GDM1 (cell line): ENCODE data around the gene EZR.

Source experiments
- DNase-seq: peaks from one replicate; lab custom pipeline; 2025; lab: John Stamatoyannopoulos, UW

The EZR gene

DNA sequence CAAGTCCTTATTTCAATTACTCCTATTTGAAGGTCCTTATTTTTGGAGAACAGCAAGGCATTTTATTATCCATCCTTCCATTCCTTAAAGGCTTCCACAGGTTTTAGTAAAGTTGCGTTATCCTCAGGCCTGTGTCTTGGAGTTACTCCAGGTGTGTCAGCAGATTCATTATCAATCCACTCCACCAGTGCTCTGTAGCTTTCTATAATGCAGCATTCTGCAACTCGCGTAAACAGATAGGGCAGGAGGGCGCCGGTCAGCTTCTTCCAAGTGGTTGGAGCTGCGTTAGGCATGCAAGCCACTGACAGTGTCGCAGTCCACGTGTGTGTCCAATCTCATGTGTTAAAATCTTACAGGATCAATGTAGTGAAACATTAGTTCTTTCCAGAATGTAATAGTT is 93.5 kb downstream of the EZR start:
- DNase-seq: no peak

DNA sequence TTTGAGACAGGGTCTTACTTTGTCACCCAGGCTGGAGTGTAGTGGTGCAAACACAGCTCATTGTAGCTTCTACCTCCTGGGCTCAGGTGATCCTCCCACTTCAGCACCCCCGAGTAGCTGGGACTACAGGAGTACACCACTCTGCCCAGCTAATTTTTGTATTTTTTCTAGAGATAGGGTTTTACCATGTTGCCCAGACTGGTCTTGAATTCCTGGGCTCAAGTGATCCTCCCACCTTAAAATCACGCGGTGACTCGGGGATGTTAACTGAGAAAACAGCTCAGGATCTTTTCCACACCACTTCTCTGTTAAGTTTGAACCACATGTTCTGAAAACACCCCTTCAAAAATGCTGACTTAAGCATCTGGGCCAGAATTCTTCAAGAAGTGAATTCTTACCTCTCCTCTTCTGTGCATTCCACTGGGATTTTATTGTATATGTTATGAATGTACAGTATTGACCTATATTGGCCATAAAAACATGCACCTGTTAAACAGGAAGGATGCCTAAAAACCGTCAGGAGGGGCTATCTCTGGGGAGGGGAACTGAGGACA is 96.9 kb downstream of the EZR start:
- no peak for DNase-seq

DNA sequence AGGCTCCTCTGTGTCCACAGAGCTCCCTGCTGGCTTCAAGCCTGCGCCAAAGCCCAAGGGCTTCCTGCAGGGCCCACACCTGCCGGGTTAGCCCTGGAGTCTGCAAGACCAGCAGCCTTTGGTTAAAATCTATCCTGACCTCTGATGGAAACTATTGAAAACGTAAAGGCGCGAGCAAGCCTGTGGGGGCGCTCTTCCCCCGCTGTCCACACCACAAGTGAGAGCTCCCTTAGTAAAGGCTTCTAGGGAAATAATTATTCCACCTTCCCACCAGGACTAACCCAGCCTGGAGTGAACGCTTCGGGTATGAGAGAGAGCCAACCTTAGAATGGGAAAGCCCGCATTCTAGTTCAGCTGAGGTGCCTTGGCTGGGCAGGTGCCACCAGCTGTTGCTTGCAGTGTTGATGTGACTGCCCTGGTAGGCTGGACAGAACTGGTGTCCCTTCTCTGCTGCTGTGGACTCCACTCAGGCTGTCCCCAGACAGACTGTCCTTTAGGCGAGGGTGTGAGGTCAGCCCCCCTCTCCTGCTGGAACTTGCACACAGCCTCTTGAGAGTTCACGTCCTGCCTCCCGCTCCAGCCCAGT is 100.6 kb downstream of the EZR start:
- DNase-seq: no peak

DNA sequence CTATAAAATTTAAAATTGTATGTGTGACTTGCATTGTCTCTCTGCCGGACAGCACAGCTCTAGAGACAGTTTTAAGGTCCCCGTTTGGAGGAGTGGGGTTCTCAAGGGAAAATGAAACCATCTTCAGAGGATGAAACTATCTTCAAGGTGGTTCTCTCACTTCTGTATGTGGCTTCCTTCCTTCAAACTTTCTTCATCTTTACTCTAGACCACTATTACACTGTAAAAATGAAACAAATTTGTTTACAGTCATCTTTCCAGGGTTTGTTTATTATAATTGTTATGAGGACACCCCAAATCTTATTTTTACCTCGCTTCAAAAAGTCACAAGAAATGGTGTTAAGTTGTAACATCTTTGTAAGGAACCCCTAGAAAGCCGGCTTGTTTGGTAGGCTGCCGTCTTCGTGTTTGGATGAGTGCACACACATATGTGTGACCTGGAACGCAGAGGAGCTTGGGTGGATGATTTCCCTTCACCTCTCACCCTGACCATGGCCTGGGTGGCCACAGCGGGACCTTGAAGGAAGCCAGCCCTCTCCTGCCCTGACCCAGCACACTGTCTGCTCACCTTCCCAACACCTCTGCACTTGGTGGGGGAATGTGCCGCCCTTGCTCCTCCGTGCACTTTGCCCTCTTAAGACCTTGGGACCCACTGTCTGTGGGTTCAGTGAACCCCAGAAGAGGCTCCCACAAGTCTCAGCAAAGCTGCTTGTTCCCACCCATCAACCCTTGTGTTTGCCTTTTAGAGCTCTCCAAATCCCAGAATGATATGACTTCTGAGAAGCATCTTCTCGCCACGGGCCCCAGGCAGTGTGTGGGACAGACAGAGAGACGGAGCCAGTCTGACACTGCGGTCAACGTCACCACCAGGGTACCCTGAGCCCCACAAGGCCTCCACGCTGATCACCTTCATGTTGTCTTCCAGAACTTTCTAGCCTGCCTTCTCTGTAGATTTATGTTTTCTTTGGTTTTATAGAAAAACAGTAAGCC is 101.5 kb downstream of the EZR start:
- no peak for DNase-seq
